Measurements from ENCODE around the gene TAF7. TPM values are rescaled to one million over a fixed set of nuclear protein-coding genes. Genes with fewer than 3 reads are reported as not detected.

TAF7 gene
- total RNA-seq, 1 experiment from 2014 or later, result 73.2 TPM

GRCh38 chr5:141330299-141331080 lies 9.9 kb upstream of the TAF7 start, which contains the start of gene PCDHGA1:
TSS of gene PCDHGA1 (plus strand) at chr5:141330514.
- H3K4me3 Mint-ChIP-seq (ENCODE audit: low read depth, unreplicated experiment), result no peak within 1 kb of the TSS

GRCh38 chr5:141328231-141328630 lies 7.6 kb upstream of the TAF7 start:
- no TSS peak for BruUV-seq (replicated peaks)
- Mint-ChIP-seq H3K4me1 (ENCODE audit: low read depth, unreplicated experiment) (no peaks in the 10 kb centered on the region), H3K4me3 (ENCODE audit: low read depth, unreplicated experiment) (no peak overlapping the region), H3K27ac (ENCODE audit: unreplicated experiment) (no peak overlapping the region), H3K36me3 (ENCODE audit: insufficient read depth, unreplicated experiment) (no peaks in the 10 kb centered on the region), H3K27me3 (ENCODE audit: unreplicated experiment) (no peaks in the 10 kb centered on the region), H3K9me3 (ENCODE audit: low read depth, unreplicated experiment) (peaks cover 8% of the 10 kb centered on the region)
- TF ChIP-seq, protein P1, sequence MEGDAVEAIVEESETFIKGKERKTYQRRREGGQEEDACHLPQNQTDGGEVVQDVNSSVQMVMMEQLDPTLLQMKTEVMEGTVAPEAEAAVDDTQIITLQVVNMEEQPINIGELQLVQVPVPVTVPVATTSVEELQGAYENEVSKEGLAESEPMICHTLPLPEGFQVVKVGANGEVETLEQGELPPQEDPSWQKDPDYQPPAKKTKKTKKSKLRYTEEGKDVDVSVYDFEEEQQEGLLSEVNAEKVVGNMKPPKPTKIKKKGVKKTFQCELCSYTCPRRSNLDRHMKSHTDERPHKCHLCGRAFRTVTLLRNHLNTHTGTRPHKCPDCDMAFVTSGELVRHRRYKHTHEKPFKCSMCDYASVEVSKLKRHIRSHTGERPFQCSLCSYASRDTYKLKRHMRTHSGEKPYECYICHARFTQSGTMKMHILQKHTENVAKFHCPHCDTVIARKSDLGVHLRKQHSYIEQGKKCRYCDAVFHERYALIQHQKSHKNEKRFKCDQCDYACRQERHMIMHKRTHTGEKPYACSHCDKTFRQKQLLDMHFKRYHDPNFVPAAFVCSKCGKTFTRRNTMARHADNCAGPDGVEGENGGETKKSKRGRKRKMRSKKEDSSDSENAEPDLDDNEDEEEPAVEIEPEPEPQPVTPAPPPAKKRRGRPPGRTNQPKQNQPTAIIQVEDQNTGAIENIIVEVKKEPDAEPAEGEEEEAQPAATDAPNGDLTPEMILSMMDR (IDR thresholded peaks at IDR 0.05; ENCODE audit: unreplicated experiment), result no peak
- intact Hi-C loops (cut with micrococcal nuclease; ENCODE audit: unreplicated experiment), result no loop called here
- DNase-seq, result no peak
- CTCF ChIA-PET, result interaction anchor here (0.9 kb wide), 1 partner anchor 10 kb away, joined by 3 read pairs; the partner anchor contains the start of gene PCDHGA2

More at GRCh38 chr5:141330299-141331080, 9.9 kb upstream of the TAF7 start, which contains the start of gene PCDHGA1:
- Mint-ChIP-seq H3K4me1 (ENCODE audit: low read depth, unreplicated experiment) (no peaks in the 10 kb centered on the region), H3K36me3 (ENCODE audit: insufficient read depth, unreplicated experiment) (no peaks in the 10 kb centered on the region), H3K9me3 (ENCODE audit: low read depth, unreplicated experiment) (peaks cover 8% of the 10 kb centered on the region), H3K27me3 (ENCODE audit: unreplicated experiment) (no peaks in the 10 kb centered on the region), H3K27ac (ENCODE audit: unreplicated experiment) (no peak within 1 kb of the TSS)
- intact Hi-C loops (cut with micrococcal nuclease; ENCODE audit: unreplicated experiment), result no loop called here
- BruUV-seq (replicated peaks), result no TSS peak
- CTCF ChIA-PET, result interaction anchor here (0.9 to 1.8 kb wide), 2 partner anchors 10 to 234 kb away, joined by 3 to 5 read pairs; partner anchors contain the start of gene TAF7
- DNase-seq, result no peak
- TF ChIP-seq, protein P1 (IDR thresholded peaks at IDR 0.05; ENCODE audit: unreplicated experiment), result no peak

DNA sequence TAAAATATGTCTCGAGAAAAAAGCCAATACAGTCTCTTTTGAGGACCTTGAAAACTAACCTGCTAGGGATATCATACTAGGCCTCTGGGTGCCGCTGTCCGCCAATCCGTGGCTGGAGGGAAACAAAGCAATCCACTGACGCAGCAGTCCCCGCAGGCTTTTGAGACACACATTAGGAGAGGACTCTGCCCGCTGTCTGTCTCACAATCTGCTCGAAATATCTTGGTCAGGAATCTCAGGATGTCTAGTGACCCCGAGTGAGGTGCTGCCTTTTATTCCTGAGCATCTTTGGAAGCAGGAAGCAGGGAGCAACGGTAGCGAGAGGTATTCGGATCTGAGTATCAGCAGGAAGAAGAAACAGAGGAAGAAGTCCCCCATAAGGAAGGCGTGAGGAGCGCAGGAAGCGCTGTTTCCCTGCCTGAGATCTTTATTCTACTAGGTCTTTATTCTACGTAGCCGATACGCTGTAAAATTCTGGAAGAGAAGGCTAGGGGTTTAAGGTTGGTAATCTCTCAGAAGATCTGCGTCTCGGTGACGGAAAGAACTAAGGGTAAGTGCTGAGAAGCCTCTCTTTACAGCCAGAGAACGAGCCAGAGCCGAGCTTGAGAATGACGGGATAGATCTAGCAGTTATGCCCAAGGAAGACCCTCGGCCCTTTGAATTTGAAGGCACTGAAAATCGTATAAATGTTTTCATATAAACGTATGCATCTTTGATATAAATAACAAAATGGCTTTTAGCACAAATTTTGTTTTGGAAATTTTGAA lies 5.7 kb upstream of the TAF7 start:
- no peaks in the 10 kb centered on the region for H3K4me1 Mint-ChIP-seq (ENCODE audit: low read depth, unreplicated experiment)
- no peak overlapping the region for H3K27ac Mint-ChIP-seq (ENCODE audit: unreplicated experiment)
- BruUV-seq (replicated peaks), result no TSS peak
- CTCF ChIA-PET, result interaction anchor here (0.7 kb wide), 1 partner anchor 158 kb away, joined by 4 read pairs; no protein-coding TSS in a partner anchor
- H3K4me3 Mint-ChIP-seq (ENCODE audit: low read depth, unreplicated experiment), result no peak overlapping the region
- H3K36me3 Mint-ChIP-seq (ENCODE audit: insufficient read depth, unreplicated experiment), result peaks cover 6% of the 10 kb centered on the region
- intact Hi-C loops (cut with micrococcal nuclease; ENCODE audit: unreplicated experiment), result no loop called here
- TF ChIP-seq, protein P1 (IDR thresholded peaks at IDR 0.05; ENCODE audit: unreplicated experiment), result no peak
- peaks cover 10% of the 10 kb centered on the region for H3K9me3 Mint-ChIP-seq (ENCODE audit: low read depth, unreplicated experiment)
- no peak for DNase-seq
- no peaks in the 10 kb centered on the region for H3K27me3 Mint-ChIP-seq (ENCODE audit: unreplicated experiment)

- H3K27ac Mint-ChIP-seq (ENCODE audit: unreplicated experiment), result no peak overlapping the region
- no peak for DNase-seq
- H3K9me3 Mint-ChIP-seq (ENCODE audit: low read depth, unreplicated experiment), result peaks cover 17% of the 10 kb centered on the region
- H3K4me3 Mint-ChIP-seq (ENCODE audit: low read depth, unreplicated experiment), result no peak overlapping the region
- peaks cover 8% of the 10 kb centered on the region for H3K4me1 Mint-ChIP-seq (ENCODE audit: low read depth, unreplicated experiment)
- peaks cover 44% of the 10 kb centered on the region for H3K36me3 Mint-ChIP-seq (ENCODE audit: insufficient read depth, unreplicated experiment)
- BruUV-seq (replicated peaks), result no TSS peak
- TF ChIP-seq, protein P1 (IDR thresholded peaks at IDR 0.05; ENCODE audit: unreplicated experiment), result no peak
- H3K27me3 Mint-ChIP-seq (ENCODE audit: unreplicated experiment), result no peaks in the 10 kb centered on the region
- CTCF ChIA-PET, result no interaction called here
- intact Hi-C loops (cut with micrococcal nuclease; ENCODE audit: unreplicated experiment), result no loop called here
Measured at GRCh38 chr5:141322261-141322660, 1.7 kb upstream of the TAF7 start.

Measured in Calu3 (cell line).